NCI-H748 (cell line): ENCODE data around the gene SLC6A16.

ENCODE experiments used
- DNase-seq: peaks from one replicate; lab custom pipeline; 2025; ENCODE audit not compliant: unreplicated experiment; lab: John Stamatoyannopoulos, UW

Gene SLC6A16

DNA sequence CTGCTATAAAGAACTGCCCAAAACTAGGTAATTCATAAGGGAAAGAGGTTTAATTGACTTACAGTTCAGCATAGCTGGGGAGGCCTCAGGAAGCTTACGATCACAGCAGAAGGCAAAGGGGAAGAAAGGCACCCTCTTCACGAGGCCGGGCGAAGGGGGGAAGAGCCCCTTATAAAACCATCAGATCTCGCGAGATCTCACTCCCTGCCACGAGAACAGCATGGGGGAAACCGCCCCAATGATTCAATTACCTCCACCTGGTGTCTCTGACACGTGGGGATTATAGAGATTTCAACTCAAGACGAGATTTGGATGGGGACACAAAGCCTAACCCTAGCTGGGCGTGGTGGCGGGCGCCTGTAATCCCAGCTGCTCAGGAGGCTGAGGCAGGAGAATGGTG, 42.8 kb downstream of the SLC6A16 start:
- no peak for DNase-seq

- DNase-seq: no peak
Measured at GRCh38 chr19:49272204-49272603, 52.8 kb downstream of the SLC6A16 start.

GRCh38 chr19:49271080-49271753, 53.8 kb downstream of the SLC6A16 start:
- DNase-seq: no peak

DNA sequence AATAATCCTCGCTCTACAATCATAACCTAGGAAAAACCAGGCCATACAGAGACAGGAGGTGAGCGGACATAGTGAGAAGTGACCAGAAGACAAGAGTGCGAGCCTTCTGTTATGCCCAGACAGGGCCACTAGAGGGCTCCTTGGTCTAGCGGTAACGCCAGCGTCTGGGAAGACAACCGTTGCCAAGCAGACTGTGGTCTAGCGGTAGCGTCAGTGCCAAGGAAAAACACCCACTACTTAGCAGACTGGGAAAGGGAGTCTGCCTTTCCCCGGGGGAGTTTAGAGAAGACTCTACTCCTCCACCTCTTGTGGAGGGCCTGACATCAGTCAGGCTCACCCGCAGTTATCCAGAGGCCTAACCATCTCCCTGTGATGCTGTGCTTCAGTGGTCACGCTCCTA, 58.6 kb downstream of the SLC6A16 start:
- DNase-seq: peak; percentile 43

GRCh38 chr19:49264258-49264657, 60.7 kb downstream of the SLC6A16 start:
- DNase-seq: no peak

- no peak for DNase-seq
Measured at GRCh38 chr19:49261602-49262001, 63.4 kb downstream of the SLC6A16 start.

DNA sequence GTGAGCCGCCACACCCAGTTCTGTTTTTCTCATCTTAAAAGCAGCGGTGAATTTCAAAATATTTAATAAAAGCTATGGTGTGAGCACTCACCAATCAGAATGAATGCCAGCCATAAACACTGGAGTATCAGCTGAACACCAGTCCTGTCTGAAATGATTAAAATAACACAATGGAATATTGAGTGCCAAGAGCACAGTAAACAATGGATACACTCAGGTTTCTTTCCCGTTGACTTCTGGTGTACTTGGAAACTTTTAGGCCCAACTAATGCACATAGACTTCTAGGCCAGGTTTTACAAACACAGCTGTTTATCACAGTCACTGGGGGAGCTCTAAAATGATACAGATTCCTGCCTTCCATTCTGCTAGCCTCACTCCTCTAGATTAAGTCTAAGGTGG, 68.3 kb downstream of the SLC6A16 start:
- no peak for DNase-seq

- no peak for DNase-seq
Measured at GRCh38 chr19:49255674-49256073, 69.3 kb downstream of the SLC6A16 start.

- no peak for DNase-seq
Measured at GRCh38 chr19:49249933-49250332, 75.1 kb downstream of the SLC6A16 start.

DNA sequence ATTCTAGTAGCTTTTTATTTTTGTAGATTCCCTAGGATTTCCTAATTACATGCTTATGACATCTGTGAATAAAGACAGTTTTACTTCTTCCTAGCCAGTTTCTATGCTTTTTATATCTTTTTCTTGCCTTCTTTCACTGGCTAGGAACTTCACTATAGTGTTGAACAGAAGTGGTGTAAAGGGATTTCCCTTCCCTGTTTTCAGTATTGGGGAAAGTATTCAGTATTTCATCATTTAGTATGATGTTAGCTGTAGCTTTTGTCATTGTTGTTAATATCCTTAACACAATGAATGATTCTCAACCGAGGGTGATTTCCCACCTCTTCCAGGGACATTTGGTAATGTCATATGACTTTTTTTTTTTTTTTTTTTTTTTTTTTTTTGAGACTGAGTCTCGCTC, 77.3 kb downstream of the SLC6A16 start:
- no peak for DNase-seq

DNA sequence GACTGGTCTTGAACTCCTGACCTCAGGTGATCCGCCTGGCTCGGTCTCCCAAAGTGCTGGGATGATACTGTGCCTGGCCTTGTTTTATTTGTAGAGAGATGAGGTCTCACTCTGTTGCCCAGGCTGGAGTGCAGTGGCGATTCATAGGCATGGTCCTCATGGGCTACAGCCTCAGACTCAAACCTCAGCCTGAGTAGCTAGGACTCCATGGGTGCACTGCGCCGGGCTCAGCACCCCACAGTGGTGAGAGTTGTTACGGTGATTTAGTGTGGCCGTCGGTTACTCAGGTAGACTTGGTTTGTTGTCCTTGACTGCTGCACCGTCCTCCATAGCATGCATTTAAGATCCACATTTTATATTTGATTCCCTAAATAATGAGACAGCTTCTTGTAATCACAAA, 80.7 kb downstream of the SLC6A16 start:
- DNase-seq: no peak

DNA sequence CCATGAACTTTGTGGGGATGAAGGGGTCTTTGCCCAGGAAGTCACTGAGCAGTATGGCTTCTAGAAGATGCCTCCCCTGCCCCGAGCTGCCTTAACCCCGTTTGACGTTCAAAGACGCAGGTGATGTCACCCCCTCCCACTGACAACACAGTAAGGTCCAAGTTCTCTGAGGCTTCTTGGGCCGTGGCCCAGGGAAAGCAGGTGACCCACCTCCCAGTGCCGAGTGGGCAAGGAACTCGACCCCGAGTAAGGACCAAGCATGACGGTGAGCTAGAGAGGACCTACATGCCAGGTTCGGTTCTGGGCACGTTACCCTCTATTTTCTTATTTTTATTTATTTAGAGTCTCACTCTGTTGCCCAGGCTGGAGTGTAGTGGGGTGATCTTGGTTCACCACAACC, 81.3 kb downstream of the SLC6A16 start:
- DNase-seq: no peak

- DNase-seq: no peak
Measured at GRCh38 chr19:49243129-49243528, 81.9 kb downstream of the SLC6A16 start.

GRCh38 chr19:49241769-49242168, 83.2 kb downstream of the SLC6A16 start:
- no peak for DNase-seq
